AG09319 (cell line): ENCODE results near the gene TMC6.

Source experiments
- DNase-seq: peaks from one replicate; pipeline ENCODE4 v3.0.0-alpha.2; 2010; ENCODE audit warnings: low read depth; ENCODE audit errors: extremely low read depth
- TF ChIP-seq, protein P1 (sequence below): IDR thresholded peaks from 2 replicates; pipeline ENCODE4 v1.5.1; 2011; ENCODE audit warnings: low read depth, mild to moderate bottlenecking, inconsistent platforms, low read length, moderate library complexity

Gene TMC6

DNA sequence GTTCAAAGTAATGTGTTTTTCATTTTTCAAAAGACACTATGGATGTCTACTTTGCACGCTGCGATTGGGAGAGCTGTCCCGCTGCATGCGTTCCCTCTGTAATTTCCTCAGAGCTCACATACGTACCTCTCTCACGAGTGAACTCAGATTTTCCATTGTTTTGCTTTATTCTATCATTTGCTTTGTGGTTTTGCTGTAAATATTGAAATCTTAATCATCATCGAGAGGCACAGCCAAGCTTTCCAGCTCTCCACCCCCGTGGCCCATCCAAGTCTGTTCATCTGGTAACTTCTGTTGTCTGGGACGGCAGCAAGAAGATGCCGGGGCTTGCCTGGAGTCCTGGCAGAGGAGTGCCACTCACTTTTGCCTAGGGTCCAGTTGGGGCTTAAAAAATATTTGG is 21.1 kb downstream of the TMC6 start:
- TF ChIP-seq, protein P1, sequence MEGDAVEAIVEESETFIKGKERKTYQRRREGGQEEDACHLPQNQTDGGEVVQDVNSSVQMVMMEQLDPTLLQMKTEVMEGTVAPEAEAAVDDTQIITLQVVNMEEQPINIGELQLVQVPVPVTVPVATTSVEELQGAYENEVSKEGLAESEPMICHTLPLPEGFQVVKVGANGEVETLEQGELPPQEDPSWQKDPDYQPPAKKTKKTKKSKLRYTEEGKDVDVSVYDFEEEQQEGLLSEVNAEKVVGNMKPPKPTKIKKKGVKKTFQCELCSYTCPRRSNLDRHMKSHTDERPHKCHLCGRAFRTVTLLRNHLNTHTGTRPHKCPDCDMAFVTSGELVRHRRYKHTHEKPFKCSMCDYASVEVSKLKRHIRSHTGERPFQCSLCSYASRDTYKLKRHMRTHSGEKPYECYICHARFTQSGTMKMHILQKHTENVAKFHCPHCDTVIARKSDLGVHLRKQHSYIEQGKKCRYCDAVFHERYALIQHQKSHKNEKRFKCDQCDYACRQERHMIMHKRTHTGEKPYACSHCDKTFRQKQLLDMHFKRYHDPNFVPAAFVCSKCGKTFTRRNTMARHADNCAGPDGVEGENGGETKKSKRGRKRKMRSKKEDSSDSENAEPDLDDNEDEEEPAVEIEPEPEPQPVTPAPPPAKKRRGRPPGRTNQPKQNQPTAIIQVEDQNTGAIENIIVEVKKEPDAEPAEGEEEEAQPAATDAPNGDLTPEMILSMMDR, result no peak
- peak; percentile 44 for DNase-seq

DNA sequence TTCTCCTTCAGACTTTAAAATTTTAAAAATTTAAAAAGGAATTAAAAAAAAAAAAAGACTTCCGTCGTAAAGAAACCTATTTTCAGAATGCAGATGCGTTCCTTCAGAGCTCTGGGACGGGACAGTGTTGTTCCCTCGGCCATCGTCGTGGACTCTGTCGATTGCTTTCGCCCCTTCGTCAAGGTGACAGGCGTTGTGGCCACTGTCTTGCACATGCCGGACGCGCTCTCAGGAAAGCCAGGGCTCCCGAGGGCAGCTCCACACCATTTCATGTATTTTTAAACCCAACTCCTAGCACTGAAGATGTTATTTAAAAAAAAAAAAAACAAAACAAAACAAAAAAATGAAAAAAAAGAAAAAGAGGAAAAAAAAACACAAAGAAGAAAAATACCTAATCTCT is 22.3 kb downstream of the TMC6 start:
- no peak for DNase-seq
- TF ChIP-seq, protein P1, result no peak

DNA sequence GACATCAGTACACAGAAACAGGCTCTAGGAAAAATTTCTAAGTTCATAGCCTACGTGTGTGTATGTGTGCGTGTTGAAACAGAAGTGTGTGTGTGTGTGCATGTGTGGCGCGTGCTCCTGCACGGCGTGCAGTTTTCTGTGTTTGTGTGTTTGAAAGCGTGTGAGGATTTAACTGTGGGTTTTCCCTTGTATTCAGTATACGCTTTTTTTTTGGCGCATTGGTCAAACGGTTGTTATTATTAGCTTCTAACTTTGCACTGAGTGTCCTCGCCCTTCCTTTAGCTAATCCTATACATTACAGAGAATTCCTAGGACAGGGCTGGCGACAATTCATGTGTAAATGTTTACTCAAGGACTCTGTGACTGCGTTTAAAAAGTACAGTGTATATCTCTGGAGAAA is 23.0 kb downstream of the TMC6 start:
- TF ChIP-seq, protein P1, result no peak
- no peak for DNase-seq

DNA sequence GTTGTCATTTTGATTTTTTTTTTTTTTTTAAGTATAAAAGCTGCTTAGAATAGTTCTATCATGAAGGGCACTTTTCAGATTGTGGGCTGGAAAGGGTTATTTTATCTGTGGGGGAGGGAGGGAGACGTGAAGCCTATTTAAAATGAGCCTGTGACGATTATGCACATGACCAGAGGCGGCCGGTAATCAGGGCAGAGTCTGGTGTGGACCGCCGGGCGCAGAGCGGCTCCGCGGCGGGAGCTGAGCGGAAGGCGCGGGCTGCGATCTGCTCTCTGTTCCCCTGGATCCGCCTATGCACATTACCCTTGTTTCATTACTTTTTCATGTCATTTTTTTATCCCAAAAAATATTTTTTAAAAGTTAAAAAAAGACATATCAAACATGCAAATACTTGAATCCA is 23.5 kb downstream of the TMC6 start:
- TF ChIP-seq, protein P1, result no peak
- DNase-seq, result no peak

DNA sequence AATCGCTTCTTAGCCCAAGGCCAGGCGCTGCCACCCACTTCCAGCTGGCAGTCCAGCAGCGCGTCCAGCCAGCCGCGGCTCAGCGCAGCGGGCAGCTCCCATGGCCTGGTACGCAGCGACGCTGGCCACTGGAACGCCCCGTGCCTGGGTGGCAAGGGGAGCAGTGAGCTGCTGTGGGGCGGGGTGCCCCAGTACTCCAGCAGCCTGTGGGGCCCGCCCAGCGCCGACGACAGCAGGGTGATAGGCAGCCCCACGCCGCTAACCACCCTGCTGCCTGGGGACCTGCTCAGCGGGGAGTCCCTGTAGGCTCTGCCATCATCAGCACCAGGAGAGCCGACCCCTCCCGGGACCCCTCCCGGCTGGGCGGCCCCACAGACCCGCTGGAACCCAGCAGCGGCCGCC is 24.0 kb downstream of the TMC6 start:
- TF ChIP-seq, protein P1, result no peak
- DNase-seq, result no peak

DNA sequence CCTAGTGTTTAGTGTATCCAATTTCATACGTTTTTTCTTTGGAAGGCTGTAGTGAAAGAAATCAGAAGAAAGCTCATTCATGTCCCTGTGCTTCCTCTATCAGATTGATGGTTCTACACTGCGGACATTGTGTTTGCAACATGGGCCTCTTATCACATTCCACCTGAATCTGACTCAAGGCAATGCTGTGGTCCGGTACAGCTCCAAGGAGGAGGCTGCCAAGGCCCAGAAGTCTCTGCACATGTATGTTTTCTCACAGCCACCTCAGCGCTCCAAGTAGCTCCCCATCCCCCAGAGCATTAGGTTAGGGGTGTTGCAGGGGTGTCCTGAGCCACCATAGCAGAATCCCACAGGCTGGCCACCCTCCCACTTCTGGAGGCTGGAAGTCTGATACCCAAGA is 25.2 kb downstream of the TMC6 start:
- TF ChIP-seq, protein P1, result no peak
- no peak for DNase-seq

DNA sequence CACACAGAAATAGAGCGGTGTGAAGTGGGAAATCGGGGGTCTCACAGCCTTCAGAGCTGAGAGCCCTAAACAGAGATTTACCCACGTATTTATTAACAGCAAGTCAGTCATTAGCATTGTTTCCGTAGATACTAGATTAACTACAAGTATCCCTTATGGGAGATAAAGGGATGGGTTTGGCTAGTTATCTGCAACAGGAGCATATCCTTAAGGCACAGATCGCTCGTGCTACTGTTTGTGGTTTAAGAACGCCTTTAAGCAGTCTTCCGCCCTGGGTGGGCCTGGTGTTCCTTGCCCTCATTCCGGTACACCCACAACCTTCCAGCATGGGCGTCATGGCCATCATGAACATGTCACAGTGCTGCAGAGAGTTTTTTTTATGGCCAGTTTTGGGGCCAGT is 27.0 kb downstream of the TMC6 start:
- TF ChIP-seq, protein P1, result no peak
- no peak for DNase-seq
